Measurements from ENCODE around the gene JAK2.

Gene JAK2

GRCh38 chr9:4987961-4988421 is 2.9 kb downstream of the JAK2 start:
- H3K27ac ChIP-seq (ENCODE audit: extremely low read depth, low read depth, low read length) = no peak overlapping the region
- ChIA-PET POLR2A (no interaction called here), CTCF (interaction anchor here (0.5 to 6.9 kb wide), 32 partner anchors 9 to 612 kb away, joined by 3 to 94 read pairs (median 4); no protein-coding TSS in a partner anchor)
- H3K4me3 ChIP-seq (ENCODE audit: low read depth, low read length) = no peak overlapping the region
- no peaks in the 10 kb centered on the region for H3K9me3 ChIP-seq (ENCODE audit: control insufficient read depth, insufficient read depth, low read depth, low read length)
- H3K4me1 ChIP-seq (ENCODE audit: control insufficient read depth, insufficient read depth, low read length) = no peaks in the 10 kb centered on the region
- H3K36me3 ChIP-seq (ENCODE audit: control insufficient read depth in 2 of 2, insufficient read depth in 1 of 2, low read length in 2 of 2) = peaks cover 0 to 10% of the 10 kb centered on the region in 2 experiments; a peak in 1 of 3 replicates
- TF ChIP-seq, protein P1, sequence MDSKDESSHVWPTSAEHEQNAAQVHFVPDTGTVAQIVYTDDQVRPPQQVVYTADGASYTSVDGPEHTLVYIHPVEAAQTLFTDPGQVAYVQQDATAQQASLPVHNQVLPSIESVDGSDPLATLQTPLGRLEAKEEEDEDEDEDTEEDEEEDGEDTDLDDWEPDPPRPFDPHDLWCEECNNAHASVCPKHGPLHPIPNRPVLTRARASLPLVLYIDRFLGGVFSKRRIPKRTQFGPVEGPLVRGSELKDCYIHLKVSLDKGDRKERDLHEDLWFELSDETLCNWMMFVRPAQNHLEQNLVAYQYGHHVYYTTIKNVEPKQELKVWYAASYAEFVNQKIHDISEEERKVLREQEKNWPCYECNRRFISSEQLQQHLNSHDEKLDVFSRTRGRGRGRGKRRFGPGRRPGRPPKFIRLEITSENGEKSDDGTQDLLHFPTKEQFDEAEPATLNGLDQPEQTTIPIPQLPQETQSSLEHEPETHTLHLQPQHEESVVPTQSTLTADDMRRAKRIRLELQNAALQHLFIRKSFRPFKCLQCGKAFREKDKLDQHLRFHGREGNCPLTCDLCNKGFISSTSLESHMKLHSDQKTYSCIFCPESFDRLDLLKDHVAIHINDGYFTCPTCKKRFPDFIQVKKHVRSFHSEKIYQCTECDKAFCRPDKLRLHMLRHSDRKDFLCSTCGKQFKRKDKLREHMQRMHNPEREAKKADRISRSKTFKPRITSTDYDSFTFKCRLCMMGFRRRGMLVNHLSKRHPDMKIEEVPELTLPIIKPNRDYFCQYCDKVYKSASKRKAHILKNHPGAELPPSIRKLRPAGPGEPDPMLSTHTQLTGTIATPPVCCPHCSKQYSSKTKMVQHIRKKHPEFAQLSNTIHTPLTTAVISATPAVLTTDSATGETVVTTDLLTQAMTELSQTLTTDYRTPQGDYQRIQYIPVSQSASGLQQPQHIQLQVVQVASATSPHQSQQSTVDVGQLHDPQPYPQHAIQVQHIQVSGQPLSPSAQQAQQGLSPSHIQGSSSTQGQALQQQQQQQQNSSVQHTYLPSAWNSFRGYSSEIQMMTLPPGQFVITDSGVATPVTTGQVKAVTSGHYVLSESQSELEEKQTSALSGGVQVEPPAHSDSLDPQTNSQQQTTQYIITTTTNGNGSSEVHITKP (tag by site-specific recombination; IDR thresholded peaks at IDR 0.05) = peak; percentile 13; the same call in 1 of the 2 replicates
- TF ChIP-seq ZNF692 (tag by site-specific recombination; IDR thresholded peaks at IDR 0.05) (0 out of 2 replicates have a peak, but pooled peaks have one; percentile 38), ZNF169 (tag by site-specific recombination; IDR thresholded peaks at IDR 0.05) (no peak), PATZ1 (tag by site-specific recombination; IDR thresholded peaks at IDR 0.05) (peak; percentile 72), IKZF3 (tag by site-specific recombination; IDR thresholded peaks at IDR 0.05) (peak; percentile 13; the same call in 1 of the 2 replicates), ZNF2 (tag by site-specific recombination; IDR thresholded peaks at IDR 0.05) (peak; percentile 56; the same call in 1 of the 2 replicates), ZSCAN4 (tag by site-specific recombination; IDR thresholded peaks at IDR 0.05) (no peak), ZNF654 (tag by site-specific recombination; IDR thresholded peaks at IDR 0.05; ENCODE audit: low read depth) (peak; percentile 62), KLF16 (tag by site-specific recombination; IDR thresholded peaks at IDR 0.05) (no peak), ZNF670 (tag by site-specific recombination; IDR thresholded peaks at IDR 0.05; ENCODE audit: low read depth) (no peak), SP2 (tag by site-specific recombination; IDR thresholded peaks at IDR 0.05) (no peak), PRDM4 (tag by site-specific recombination; IDR thresholded peaks at IDR 0.05) (no peak), ZBTB21 (tag by site-specific recombination; IDR thresholded peaks at IDR 0.05) (no peak), ZIC2 (tag by site-specific recombination; IDR thresholded peaks at IDR 0.05) (no peak), ZNF157 (tag by site-specific recombination; IDR thresholded peaks at IDR 0.05) (no peak), ZNF473 (tag by site-specific recombination; IDR thresholded peaks at IDR 0.05) (no peak), ZNF768 (tag by site-specific recombination; IDR thresholded peaks at IDR 0.05) (no peak), ZNF843 (tag by site-specific recombination; IDR thresholded peaks at IDR 0.05) (no peak), RBAK (tag by site-specific recombination; IDR thresholded peaks at IDR 0.05) (no peak), ZNF639 (tag by site-specific recombination; IDR thresholded peaks at IDR 0.05) (no peak)
- TF ChIP-seq, protein P2, sequence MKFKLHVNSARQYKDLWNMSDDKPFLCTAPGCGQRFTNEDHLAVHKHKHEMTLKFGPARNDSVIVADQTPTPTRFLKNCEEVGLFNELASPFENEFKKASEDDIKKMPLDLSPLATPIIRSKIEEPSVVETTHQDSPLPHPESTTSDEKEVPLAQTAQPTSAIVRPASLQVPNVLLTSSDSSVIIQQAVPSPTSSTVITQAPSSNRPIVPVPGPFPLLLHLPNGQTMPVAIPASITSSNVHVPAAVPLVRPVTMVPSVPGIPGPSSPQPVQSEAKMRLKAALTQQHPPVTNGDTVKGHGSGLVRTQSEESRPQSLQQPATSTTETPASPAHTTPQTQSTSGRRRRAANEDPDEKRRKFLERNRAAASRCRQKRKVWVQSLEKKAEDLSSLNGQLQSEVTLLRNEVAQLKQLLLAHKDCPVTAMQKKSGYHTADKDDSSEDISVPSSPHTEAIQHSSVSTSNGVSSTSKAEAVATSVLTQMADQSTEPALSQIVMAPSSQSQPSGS (tag by site-specific recombination; IDR thresholded peaks at IDR 0.05; ENCODE audit: low read depth) = no peak
- TF ChIP-seq, protein P3, sequence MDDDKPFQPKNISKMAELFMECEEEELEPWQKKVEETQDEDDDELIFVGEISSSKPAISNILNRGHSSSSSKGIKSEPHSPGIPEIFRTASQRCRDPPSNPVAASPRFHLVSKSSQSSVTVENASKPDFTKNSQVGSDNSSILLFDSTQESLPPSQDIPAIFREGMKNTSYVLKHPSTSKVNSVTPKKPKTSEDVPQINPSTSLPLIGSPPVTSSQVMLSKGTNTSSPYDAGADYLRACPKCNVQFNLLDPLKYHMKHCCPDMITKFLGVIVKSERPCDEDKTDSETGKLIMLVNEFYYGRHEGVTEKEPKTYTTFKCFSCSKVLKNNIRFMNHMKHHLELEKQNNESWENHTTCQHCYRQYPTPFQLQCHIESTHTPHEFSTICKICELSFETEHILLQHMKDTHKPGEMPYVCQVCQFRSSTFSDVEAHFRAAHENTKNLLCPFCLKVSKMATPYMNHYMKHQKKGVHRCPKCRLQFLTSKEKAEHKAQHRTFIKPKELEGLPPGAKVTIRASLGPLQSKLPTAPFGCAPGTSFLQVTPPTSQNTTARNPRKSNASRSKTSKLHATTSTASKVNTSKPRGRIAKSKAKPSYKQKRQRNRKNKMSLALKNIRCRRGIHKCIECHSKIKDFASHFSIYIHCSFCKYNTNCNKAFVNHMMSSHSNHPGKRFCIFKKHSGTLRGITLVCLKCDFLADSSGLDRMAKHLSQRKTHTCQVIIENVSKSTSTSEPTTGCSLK (tag by site-specific recombination; IDR thresholded peaks at IDR 0.05) = no peak
